ENCODE data around the gene ZKSCAN4.

Gene ZKSCAN4

GRCh38 chr6:28245206-28245941 lies 6.7 kb downstream of the ZKSCAN4 start:
- no peak for DNase-seq

DNA sequence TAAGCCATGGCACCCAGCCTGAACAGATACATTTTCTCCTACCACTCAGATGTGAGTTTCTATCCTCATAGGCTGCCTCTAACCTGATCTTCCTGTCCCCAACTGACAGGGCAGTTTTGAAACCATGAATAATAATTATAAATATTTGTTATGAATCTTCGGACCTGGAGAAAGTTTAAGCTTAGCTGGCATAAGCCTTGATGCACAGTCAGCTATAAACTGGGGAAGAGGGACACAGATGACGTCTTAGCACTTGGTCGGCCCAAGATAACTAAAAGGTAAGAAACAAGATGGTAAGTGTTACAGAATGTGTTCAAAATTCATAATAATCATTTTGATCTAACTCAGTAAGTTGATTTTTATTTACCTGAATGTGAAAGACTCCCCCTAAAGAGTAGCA lies 8.1 kb downstream of the ZKSCAN4 start:
- DNase-seq = no peak

- no peak for DNase-seq
Measured at GRCh38 chr6:28240471-28240870, 11.6 kb downstream of the ZKSCAN4 start.

- no peak for DNase-seq
Measured at GRCh38 chr6:28239636-28240035, 12.4 kb downstream of the ZKSCAN4 start.

- DNase-seq = no peak
Measured at GRCh38 chr6:28235912-28236452, 16.1 kb downstream of the ZKSCAN4 start.

- no peak for DNase-seq
Measured at GRCh38 chr6:28232785-28233184, 19.3 kb downstream of the ZKSCAN4 start.

GRCh38 chr6:28226460-28226859 lies 25.6 kb downstream of the ZKSCAN4 start:
- DNase-seq = no peak

DNA sequence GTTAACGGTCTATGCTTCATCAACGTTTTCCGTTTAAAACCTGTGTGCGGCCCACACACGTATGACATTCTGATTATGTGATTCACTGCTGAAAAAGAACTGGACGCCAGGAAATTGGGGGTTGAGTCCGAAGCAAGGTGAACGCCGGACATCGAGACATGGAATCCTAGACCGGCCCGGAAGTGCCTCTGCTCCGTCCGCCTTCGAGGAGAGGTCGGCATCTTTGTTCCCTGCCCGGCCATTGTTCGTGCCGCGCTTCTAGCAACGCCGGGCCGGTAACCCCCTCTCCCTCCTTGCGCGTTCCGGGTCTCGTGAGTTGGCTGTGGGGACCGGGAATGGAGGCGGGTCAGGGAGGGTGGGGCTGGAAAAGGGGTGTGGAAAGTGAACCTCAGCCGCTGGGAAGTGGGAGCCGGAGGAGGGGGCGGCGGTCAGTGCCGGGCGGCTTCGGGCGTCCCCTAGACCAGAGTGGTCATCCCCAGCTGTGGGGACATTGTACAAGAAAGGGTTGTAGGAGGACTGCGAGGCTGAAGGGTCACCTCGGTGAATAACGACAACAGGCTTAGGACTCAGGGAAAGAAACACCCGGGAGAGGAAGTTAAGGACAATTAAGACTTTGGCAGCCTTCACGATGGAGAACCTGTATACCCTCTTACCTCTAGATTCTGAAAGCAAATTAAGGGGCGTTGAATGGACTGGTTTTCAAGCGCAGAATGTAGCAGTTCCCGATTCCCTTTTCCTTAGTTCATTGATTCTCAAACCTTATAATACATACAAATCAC lies 26.8 kb downstream of the ZKSCAN4 start, which contains the start of gene ZSCAN9:
Gene ZSCAN9, plus strand, starts transcription at position 220 of the 779 bp plus-strand sequence. CDS start 1,810 bp downstream, outside the sequence.
- DNase-seq = peak; percentile 43

GRCh38 chr6:28224131-28225055 lies 27.7 kb downstream of the ZKSCAN4 start:
- no peak for DNase-seq

DNA sequence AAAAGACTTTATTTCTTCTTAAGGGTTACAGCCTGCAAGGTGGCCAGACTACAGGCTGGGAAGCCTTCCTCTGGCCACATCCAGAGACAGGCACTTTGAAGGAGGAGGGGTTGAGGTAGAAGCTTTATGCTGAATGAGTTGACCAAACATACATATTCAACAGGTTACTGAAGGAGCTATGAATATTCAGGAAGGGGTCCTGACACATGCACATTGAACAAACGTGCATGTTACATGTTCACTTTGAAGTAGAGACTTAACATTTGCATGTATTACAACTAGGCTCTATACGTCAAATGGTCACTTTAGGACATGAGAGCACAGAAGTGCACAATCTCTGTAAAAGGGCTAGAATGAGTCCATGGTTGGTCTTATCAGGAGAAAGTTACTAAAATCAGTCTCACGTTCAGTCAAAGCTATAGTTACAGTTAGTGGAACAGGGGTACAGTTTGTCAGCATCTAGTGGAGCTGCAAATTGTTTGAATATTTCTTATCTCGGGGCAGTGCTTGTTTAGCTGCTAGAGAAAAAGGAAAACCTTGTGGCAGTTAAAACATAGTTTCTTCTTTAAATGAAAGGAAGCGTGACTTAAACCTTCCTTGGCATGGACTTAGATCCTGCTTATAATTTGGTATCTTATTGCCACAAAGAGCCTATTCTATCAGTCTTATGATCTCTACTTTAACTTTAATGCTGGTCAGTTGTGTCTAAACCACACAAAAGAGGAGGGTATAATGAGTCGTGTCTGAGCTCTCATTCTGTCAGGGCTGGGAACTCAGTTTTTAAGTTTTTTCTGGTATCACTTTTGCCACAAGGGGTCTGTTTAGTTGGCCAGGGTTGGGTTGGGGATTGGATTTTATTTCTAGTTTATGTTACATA lies 31.6 kb downstream of the ZKSCAN4 start:
- no peak for DNase-seq

DNA sequence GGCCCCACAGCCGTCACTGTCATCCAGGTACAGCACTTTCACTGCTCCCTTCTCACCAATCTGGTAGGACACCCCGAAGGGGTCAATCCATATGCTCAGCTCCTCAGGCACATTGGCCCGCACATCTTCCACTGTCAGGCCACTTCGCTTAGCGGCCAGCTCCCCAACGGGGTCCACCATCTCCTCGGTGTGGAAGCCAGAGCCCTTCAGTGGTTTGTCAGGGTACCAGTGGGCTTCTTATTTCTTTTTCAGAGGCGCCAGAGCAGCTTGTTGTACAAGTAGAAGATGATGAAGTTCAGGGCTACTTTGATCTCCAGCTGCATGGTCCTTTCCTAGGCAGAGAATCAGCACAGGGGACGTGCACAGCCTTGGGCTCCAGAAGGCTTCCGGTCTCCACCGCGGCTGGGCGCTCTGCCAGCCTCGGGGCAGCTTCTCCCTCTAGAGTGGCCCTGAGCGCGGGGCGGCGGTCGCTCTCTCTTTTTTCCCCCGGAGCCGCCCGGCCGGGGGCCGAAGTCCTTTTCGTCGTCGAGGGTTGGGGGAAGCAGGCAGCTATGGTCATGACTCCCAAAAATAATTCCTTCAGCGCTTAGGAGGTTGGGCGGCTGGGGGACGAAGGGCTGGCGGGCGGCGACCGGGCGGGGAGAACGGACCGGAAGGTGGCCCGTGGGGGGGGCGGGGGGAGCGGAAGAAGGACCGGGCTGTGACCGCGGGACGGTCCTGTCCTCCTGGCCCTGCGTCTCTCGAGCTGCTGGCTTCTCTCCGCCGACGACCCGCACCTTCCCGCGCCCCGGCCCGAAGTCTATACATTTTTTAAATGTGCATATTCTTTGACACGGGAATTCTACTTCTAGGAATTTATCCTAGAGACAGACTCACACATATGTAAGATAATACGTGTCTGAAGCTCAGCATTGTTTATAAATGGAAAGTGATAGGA lies 33.5 kb downstream of the ZKSCAN4 start:
- DNase-seq = no peak

GRCh38 chr6:28217890-28218289 lies 34.2 kb downstream of the ZKSCAN4 start:
- DNase-seq = no peak

GRCh38 chr6:28215425-28215824 lies 36.6 kb downstream of the ZKSCAN4 start:
- no peak for DNase-seq

- DNase-seq = no peak
Measured at GRCh38 chr6:28213213-28213523, 38.9 kb downstream of the ZKSCAN4 start.

DNA sequence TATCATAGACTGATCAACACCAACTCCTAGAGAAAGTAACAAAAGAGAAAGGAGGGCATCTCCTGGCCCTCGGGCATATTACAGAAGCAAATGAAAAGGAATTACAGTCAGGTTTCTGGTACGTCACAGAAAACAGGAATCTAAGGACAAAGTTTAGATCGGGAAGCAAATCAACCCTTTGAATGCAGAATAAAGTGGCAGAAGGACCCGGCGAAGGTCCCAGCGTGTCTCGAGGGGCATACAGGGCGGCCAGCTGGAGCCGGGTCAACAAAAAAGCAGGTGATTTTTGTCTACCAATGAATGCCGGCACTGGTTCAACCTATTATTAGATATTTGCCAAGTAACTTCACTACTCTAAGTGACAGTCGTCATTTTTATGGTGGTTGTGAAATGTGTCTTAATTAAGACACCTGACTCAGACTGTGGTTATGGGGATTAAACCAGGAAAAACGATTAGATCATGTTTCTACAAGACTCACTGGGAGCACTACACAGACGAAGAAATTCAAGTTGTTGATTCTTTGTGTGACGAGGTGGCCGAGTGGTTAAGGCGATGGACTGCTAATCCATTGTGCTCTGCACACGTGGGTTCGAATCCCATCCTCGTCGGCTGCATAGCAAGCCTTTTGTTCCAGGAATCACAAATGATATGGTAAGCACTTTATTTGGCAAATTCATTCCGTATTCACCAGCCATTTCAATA lies 39.4 kb downstream of the ZKSCAN4 start:
- no peak for DNase-seq

- DNase-seq = no peak
Measured at GRCh38 chr6:28211840-28212509, 40.1 kb downstream of the ZKSCAN4 start.

- no peak for DNase-seq
Measured at GRCh38 chr6:28209753-28210535, 42.1 kb downstream of the ZKSCAN4 start.

GRCh38 chr6:28208111-28208659 lies 43.9 kb downstream of the ZKSCAN4 start:
- DNase-seq = no peak
